ENCODE data around the gene APOC3.
"Not testable (repeated sequence)": the region's sequence is repeated elsewhere in the genome, so short reads cannot be mapped to it uniquely, and the experiment has no call there.

The APOC3 gene

GRCh38 chr11:116832350-116833290 is 2.9 kb downstream of the APOC3 start:
- DNase-seq: no peak

- DNase-seq: no peak
Measured at GRCh38 chr11:116833491-116833815, 3.7 kb downstream of the APOC3 start.

- DNase-seq: no peak
Measured at GRCh38 chr11:116833816-116834534, 4.3 kb downstream of the APOC3 start.

- DNase-seq: not testable (repeated sequence)
Measured at GRCh38 chr11:116834535-116835041, 4.9 kb downstream of the APOC3 start.

GRCh38 chr11:116835042-116835772 is 5.5 kb downstream of the APOC3 start:
- DNase-seq: no peak

GRCh38 chr11:116835791-116836631 is 6.3 kb downstream of the APOC3 start:
- peak; percentile 88 to 94 for DNase-seq

GRCh38 chr11:116836632-116836991 is 6.9 kb downstream of the APOC3 start:
- DNase-seq: no peak

- DNase-seq: no peak
Measured at GRCh38 chr11:116837231-116838091, 7.8 kb downstream of the APOC3 start, which contains the start of gene APOA1. Gene APOA1 (minus strand): TSS chr11:116837622. CDS start chr11:116837387, 235 bp downstream.

GRCh38 chr11:116838321-116839084 is 8.8 kb downstream of the APOC3 start:
- no peak for DNase-seq

- DNase-seq: no peak
Measured at GRCh38 chr11:116840224-116840745, 10.6 kb downstream of the APOC3 start.

GRCh38 chr11:116840746-116841296 is 11.1 kb downstream of the APOC3 start:
- no peak for DNase-seq

- no peak for DNase-seq
Measured at GRCh38 chr11:116842117-116842516, 12.4 kb downstream of the APOC3 start.

- DNase-seq: no peak
Measured at GRCh38 chr11:116842909-116843308, 13.2 kb downstream of the APOC3 start.

- no peak for DNase-seq
Measured at GRCh38 chr11:116843661-116844060, 14.0 kb downstream of the APOC3 start.

GRCh38 chr11:116844722-116845121 is 15.0 kb downstream of the APOC3 start:
- no peak for DNase-seq

- no peak for DNase-seq
Measured at GRCh38 chr11:116847612-116848011, 17.9 kb downstream of the APOC3 start.

- DNase-seq: no peak
Measured at GRCh38 chr11:116849060-116849459, 19.4 kb downstream of the APOC3 start.

GRCh38 chr11:116849486-116849885 is 19.8 kb downstream of the APOC3 start:
- no peak for DNase-seq

GRCh38 chr11:116851626-116852025 is 21.9 kb downstream of the APOC3 start:
- DNase-seq: no peak
